ENCODE data around the gene KANK4. TPM values are rescaled to one million over a fixed set of nuclear protein-coding genes. Genes with fewer than 3 reads are reported as not detected.

The KANK4 gene
- total RNA-seq, 1 donor, result under 0.01 TPM

- DNase-seq (ENCODE audit: insufficient read length, low spot score, missing footprints), result no peak
- Histone ChIP-seq H3K27me3 (ENCODE audit: insufficient read depth, low read length) (no peaks in the 10 kb centered on the region), H3K9me3 (ENCODE audit: low read depth, low read length) (no peaks in the 10 kb centered on the region), H3K4me1 (ENCODE audit: insufficient read depth, low read length) (no peaks in the 10 kb centered on the region), H3K79me2 (ENCODE audit: insufficient read depth, low read length) (no peaks in the 10 kb centered on the region), H3K4me3 (ENCODE audit: insufficient read depth, low read length) (no peak overlapping the region), H3K36me3 (ENCODE audit: insufficient read depth, low read length) (no peaks in the 10 kb centered on the region), H2AFZ (ENCODE audit: low read length) (no peak overlapping the region), H4K20me1 (ENCODE audit: insufficient read depth, low read length) (no peaks in the 10 kb centered on the region), H3K4me2 (ENCODE audit: insufficient read depth, low read length) (no peak overlapping the region), H3K27ac (ENCODE audit: low read depth, low read length) (no peak overlapping the region)
- no peak for TF ChIP-seq CTCF (IDR thresholded peaks at IDR 0.05; ENCODE audit: extremely low read depth, low read depth, low read length)
Observed at GRCh38 chr1:62269439-62269838, 49.8 kb downstream of the KANK4 start.

- H4K20me1 ChIP-seq (ENCODE audit: insufficient read depth, low read length), result no peaks in the 10 kb centered on the region
- no peak for DNase-seq (ENCODE audit: insufficient read length, low spot score, missing footprints)
- H3K9me3 ChIP-seq (ENCODE audit: low read depth, low read length), result no peaks in the 10 kb centered on the region
- H3K27ac ChIP-seq (ENCODE audit: low read depth, low read length), result no peak overlapping the region
- no peak overlapping the region for H2AFZ ChIP-seq (ENCODE audit: low read length)
- no peaks in the 10 kb centered on the region for H3K4me1 ChIP-seq (ENCODE audit: insufficient read depth, low read length)
- H3K27me3 ChIP-seq (ENCODE audit: insufficient read depth, low read length), result no peaks in the 10 kb centered on the region
- H3K4me3 ChIP-seq (ENCODE audit: insufficient read depth, low read length), result no peak overlapping the region
- no peak for TF ChIP-seq CTCF (IDR thresholded peaks at IDR 0.05; ENCODE audit: extremely low read depth, low read depth, low read length)
- H3K79me2 ChIP-seq (ENCODE audit: insufficient read depth, low read length), result no peaks in the 10 kb centered on the region
- no peaks in the 10 kb centered on the region for H3K36me3 ChIP-seq (ENCODE audit: insufficient read depth, low read length)
- no peak overlapping the region for H3K4me2 ChIP-seq (ENCODE audit: insufficient read depth, low read length)
Observed at GRCh38 chr1:62268315-62268714, 50.9 kb downstream of the KANK4 start.

- no peak for TF ChIP-seq CTCF (IDR thresholded peaks at IDR 0.05; ENCODE audit: extremely low read depth, low read depth, low read length)
- H3K79me2 ChIP-seq (ENCODE audit: insufficient read depth, low read length), result no peaks in the 10 kb centered on the region
- H3K9me3 ChIP-seq (ENCODE audit: low read depth, low read length), result no peaks in the 10 kb centered on the region
- no peaks in the 10 kb centered on the region for H4K20me1 ChIP-seq (ENCODE audit: insufficient read depth, low read length)
- H3K27ac ChIP-seq (ENCODE audit: low read depth, low read length), result no peak overlapping the region
- H3K4me1 ChIP-seq (ENCODE audit: insufficient read depth, low read length), result no peaks in the 10 kb centered on the region
- no peak overlapping the region for H2AFZ ChIP-seq (ENCODE audit: low read length)
- no peak overlapping the region for H3K4me2 ChIP-seq (ENCODE audit: insufficient read depth, low read length)
- H3K36me3 ChIP-seq (ENCODE audit: insufficient read depth, low read length), result no peaks in the 10 kb centered on the region
- no peaks in the 10 kb centered on the region for H3K27me3 ChIP-seq (ENCODE audit: insufficient read depth, low read length)
- H3K4me3 ChIP-seq (ENCODE audit: insufficient read depth, low read length), result no peak overlapping the region
- DNase-seq (ENCODE audit: insufficient read length, low spot score, missing footprints), result no peak
Observed at GRCh38 chr1:62265956-62266935, 53.0 kb downstream of the KANK4 start.

- Histone ChIP-seq H3K4me1 (ENCODE audit: insufficient read depth, low read length) (no peaks in the 10 kb centered on the region), H3K79me2 (ENCODE audit: insufficient read depth, low read length) (no peaks in the 10 kb centered on the region), H3K4me3 (ENCODE audit: insufficient read depth, low read length) (no peak overlapping the region), H3K27ac (ENCODE audit: low read depth, low read length) (no peak overlapping the region), H4K20me1 (ENCODE audit: insufficient read depth, low read length) (no peaks in the 10 kb centered on the region), H3K36me3 (ENCODE audit: insufficient read depth, low read length) (no peaks in the 10 kb centered on the region), H2AFZ (ENCODE audit: low read length) (no peak overlapping the region), H3K27me3 (ENCODE audit: insufficient read depth, low read length) (no peaks in the 10 kb centered on the region), H3K4me2 (ENCODE audit: insufficient read depth, low read length) (no peak overlapping the region), H3K9me3 (ENCODE audit: low read depth, low read length) (no peaks in the 10 kb centered on the region)
- no peak for TF ChIP-seq CTCF (IDR thresholded peaks at IDR 0.05; ENCODE audit: extremely low read depth, low read depth, low read length)
- no peak for DNase-seq (ENCODE audit: insufficient read length, low spot score, missing footprints)
Observed at GRCh38 chr1:62263814-62264353, 55.4 kb downstream of the KANK4 start.
